ENCODE results near the gene IRAK2.

IRAK2 gene

DNA sequence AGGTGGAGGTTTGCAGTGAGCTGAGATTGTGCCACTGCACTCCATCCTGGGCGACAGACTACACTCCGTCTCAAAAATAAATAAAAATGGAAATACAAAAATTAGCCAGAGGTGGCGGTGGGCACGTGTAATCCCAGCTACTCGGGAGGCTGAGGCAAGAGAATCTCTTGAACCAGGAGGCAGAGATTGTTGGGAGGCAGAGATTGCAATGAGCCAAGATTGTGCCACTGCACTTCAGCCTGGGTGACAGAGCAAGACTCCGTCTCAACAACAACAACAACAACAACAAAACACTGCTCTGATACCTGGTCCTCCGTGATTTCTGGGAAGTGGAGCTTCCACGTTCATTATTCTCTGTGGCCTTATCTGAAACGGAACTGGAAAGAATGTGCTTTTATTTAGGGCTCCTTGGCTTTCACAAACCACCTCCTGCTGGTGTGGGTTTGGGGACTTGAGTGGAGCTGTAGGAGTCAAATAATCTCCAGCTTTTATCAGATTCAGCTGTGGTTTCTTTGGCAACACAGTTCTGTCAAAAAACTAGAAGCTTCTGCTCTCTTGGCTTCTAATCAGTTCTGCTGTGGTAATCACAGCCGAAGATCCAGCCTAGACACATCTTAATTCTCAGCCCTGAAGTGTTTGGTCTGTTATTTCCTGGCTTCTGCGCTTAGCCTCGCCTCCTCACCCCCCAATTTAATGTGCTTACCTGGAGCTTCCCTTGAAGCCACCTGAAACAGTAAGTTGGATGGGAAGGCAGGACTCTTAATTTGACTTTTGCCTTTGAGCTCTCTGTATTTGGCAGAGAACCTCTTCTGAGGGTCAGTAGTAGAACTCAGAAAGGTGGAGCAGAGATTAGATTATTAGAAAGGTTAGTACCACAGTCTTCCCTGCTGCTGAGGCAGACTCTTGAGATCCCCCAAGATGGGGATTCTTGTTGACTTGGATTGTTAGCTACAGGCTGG lies 21.4 kb downstream of the IRAK2 start:
- Histone ChIP-seq H3K4me1 (ENCODE audit: insufficient read depth, low read length) (peaks cover 14% of the 10 kb centered on the region), H3K4me3 (ENCODE audit: low read length) (no peak overlapping the region), H3K9me3 (ENCODE audit: low read length) (no peaks in the 10 kb centered on the region), H2AFZ (ENCODE audit: low read depth, low read length) (no peak overlapping the region), H3K27me3 (ENCODE audit: insufficient read depth, low read length) (no peaks in the 10 kb centered on the region), H3K36me3 (ENCODE audit: insufficient read depth, low read length) (no peaks in the 10 kb centered on the region)

DNA sequence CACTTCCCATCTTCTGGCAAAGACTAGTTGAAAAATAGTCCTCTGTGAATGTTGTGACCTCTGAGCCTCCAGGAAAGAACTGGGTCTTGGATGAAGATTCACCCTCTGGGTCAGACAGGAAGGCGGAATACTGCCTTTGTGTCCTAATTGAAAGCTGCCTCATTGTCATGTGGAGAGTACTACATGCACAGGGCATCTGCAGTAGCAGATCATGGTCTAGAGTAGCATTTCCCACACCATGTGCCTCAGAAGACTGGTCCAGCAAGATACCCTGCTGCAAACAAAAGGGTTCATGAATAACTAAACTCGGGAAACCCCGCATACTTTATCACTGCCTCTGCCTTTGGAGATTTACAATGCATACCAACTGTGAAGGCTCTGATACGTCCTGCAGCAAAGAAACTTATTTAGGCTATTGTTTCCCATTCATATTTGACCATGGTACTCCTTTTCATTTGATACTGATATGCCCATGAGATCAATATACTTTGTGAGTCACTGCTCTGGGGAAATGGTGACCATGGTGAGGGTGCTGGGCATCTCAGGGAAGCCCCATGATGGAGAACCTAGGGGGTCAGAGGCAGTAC lies 22.7 kb downstream of the IRAK2 start:
- Histone ChIP-seq H3K9me3 (ENCODE audit: low read length) (no peaks in the 10 kb centered on the region), H3K27me3 (ENCODE audit: insufficient read depth, low read length) (no peaks in the 10 kb centered on the region), H3K4me3 (ENCODE audit: low read length) (no peak overlapping the region), H3K36me3 (ENCODE audit: insufficient read depth, low read length) (no peaks in the 10 kb centered on the region), H2AFZ (ENCODE audit: low read depth, low read length) (no peak overlapping the region), H3K4me1 (ENCODE audit: insufficient read depth, low read length) (peaks cover 7% of the 10 kb centered on the region)

DNA sequence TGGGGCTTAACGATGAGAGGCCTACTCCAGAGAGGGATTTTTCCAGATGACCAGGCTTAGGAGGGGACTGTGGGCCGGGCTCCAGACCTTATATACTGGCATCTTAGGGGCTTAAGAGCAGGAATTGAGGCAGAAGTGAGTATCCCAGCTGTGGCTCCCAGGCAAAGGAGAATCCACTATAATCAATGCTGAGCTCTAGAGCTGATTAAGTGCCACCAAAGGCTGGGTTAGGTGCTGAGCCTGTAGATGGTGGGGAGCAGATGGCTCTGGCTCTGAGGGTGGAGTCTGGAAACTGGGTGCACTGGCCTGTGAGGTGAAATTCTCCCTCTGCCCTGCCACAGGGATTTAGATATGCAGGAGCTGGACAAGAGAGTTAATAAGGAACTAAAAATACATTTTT lies 23.2 kb downstream of the IRAK2 start:
- Histone ChIP-seq H3K9me3 (ENCODE audit: low read length) (no peaks in the 10 kb centered on the region), H3K4me1 (ENCODE audit: insufficient read depth, low read length) (peaks cover 7% of the 10 kb centered on the region), H3K36me3 (ENCODE audit: insufficient read depth, low read length) (no peaks in the 10 kb centered on the region), H3K27me3 (ENCODE audit: insufficient read depth, low read length) (no peaks in the 10 kb centered on the region), H2AFZ (ENCODE audit: low read depth, low read length) (no peak overlapping the region), H3K4me3 (ENCODE audit: low read length) (no peak overlapping the region)

DNA sequence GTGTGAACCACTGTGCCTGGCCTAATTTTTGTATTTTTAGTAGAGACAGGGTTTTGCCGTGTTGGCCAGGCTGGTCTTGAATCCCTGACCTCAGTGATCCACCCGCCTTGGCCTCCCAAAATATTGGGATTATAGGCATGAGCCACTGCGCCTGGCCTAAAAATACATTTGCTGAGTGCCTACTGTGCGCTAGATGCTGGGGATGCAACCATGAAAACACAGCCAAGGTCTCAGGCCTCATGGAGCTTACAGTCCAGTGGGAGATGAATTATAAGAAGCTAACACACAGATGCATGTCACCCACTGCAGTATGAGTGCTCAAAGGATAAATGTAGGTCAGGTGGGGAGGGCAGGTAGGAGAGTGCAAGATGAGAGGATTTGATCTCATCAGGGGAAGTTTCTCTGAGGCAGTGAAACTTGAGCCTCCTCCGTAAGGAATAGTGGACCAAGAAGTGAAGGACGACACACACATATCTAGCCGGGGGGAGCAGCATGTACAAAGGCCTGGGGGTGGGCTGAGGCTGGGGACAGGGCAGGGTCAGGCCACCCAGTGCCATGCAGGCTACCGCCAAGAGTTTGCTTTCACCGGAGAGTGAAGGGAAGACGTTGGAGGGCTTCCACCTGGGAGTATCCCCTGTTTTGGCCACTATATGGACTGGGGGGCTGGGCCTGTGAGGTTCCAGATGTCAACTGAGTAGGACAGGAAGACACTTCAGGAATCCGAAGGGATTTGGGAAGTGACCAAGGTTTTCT lies 24.3 kb downstream of the IRAK2 start:
- H2AFZ ChIP-seq (ENCODE audit: low read depth, low read length): no peak overlapping the region
- H3K4me3 ChIP-seq (ENCODE audit: low read length): no peak overlapping the region
- no peaks in the 10 kb centered on the region for H3K36me3 ChIP-seq (ENCODE audit: insufficient read depth, low read length)
- H3K9me3 ChIP-seq (ENCODE audit: low read length): no peaks in the 10 kb centered on the region
- no peaks in the 10 kb centered on the region for H3K27me3 ChIP-seq (ENCODE audit: insufficient read depth, low read length)
- H3K4me1 ChIP-seq (ENCODE audit: insufficient read depth, low read length): peaks cover 7% of the 10 kb centered on the region

DNA sequence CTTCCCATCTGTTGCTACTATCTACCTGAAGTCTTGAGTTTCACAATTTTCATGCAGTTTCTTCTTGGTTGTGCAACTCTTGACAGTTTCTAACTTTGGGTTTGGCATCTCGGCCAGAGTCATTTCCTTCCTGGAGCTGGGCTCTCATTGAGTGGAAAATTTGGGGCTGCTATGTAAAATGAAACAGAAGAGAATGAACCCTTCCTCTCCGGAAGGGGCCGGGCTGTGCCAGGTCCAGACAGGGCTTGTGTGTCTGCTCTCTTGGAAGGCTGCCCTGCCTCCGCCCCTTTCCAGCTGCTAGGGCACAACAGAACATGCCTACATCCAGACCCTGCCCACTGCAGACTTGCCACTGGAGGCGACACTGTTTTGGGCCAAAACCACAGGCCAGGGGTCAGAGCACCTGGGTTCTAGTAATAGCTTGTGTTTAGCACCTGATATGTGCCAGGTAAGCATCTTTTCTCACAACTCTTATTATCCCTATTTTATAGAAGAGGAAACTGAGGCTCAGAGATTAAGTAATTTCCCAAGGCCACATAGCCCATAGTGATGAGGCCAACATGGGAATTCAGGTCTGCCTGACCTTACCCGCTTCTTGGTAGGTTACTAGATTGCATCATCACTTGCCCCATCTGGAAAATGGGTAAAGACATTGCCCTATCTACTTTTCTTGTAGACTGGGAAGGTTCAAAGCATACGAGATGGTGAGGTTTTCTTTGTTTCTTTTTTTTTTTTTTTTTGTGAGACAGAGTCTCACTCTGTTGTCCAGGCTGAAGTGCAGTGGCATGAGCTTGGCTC lies 25.0 kb downstream of the IRAK2 start:
- Histone ChIP-seq H3K27me3 (ENCODE audit: insufficient read depth, low read length) (no peaks in the 10 kb centered on the region), H3K4me3 (ENCODE audit: low read length) (no peak overlapping the region), H2AFZ (ENCODE audit: low read depth, low read length) (no peak overlapping the region), H3K36me3 (ENCODE audit: insufficient read depth, low read length) (no peaks in the 10 kb centered on the region), H3K4me1 (ENCODE audit: insufficient read depth, low read length) (peaks cover 7% of the 10 kb centered on the region), H3K9me3 (ENCODE audit: low read length) (no peaks in the 10 kb centered on the region)

DNA sequence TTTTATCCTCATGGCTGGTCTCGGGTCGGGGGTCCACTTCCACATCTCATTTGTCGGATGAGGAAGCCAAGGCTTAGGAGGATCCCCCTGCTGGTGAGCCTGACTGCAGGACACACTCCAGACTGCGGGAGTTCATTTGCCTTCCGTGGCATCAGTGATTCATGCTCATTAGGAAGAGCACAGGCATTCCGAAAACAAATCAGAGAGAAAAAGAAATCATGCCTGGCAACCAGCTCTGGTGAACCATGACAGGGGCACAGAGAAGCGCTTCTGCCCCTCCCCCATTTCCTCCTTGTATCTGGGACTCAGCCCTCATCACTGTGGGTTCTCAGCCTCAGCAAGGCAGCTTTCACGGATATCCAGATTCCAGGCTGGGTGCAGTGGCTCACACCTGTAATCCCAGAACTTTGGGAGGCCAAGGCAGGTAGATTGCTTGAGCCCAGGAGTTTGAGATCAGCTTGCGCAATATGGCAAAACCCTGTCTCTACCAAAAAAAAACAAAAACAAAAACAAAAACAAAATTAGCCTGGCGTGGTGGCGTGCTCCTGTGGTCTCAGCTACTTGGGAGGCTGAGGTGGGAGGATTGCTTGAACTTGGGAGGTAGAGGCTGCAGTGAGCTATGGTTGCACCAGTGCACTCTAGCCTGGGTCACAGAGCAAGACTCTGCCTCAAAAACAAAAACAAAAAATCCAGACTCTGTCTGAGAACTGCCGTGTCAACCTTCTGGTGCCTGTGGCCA lies 28.4 kb downstream of the IRAK2 start:
- Histone ChIP-seq H3K9me3 (ENCODE audit: low read length) (no peaks in the 10 kb centered on the region), H3K4me3 (ENCODE audit: low read length) (no peak overlapping the region), H3K36me3 (ENCODE audit: insufficient read depth, low read length) (no peaks in the 10 kb centered on the region), H3K4me1 (ENCODE audit: insufficient read depth, low read length) (no peaks in the 10 kb centered on the region), H2AFZ (ENCODE audit: low read depth, low read length) (no peak overlapping the region), H3K27me3 (ENCODE audit: insufficient read depth, low read length) (no peaks in the 10 kb centered on the region)

DNA sequence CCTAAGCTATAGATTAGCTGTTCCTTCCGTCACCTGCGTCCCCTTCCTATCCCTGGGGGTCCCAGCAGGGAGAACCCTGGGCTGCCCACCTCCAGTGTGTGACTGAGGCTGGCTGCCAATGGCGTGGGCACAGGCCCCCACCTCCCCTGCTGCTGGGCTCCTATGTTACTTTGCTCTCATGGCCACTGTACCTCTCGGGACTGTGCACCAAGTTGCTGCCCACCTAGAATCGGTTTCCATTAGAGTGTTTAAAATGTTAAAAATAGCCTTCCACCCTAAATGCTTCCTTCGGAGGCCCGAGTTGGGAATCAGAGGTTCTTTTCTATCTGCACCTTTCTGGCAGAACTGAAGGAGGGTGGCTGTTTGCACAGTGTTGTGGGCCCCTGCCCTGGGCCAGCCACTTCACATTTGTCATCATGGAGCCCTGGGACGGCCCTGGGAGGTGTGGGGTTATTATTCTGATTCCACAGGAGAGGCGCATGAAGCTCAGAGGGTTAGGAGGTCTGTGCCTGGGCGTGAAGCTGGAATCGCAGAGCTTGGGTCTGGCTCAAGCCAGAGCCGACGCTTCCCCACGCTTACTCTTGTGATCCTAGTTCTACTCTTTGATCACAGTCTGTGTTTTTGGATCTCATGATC lies 29.1 kb downstream of the IRAK2 start:
- no peaks in the 10 kb centered on the region for H3K36me3 ChIP-seq (ENCODE audit: insufficient read depth, low read length)
- peak overlapping the region; percentile 12 for H2AFZ ChIP-seq (ENCODE audit: low read depth, low read length)
- no peaks in the 10 kb centered on the region for H3K9me3 ChIP-seq (ENCODE audit: low read length)
- no peak overlapping the region for H3K4me3 ChIP-seq (ENCODE audit: low read length)
- H3K27me3 ChIP-seq (ENCODE audit: insufficient read depth, low read length): no peaks in the 10 kb centered on the region
- H3K4me1 ChIP-seq (ENCODE audit: insufficient read depth, low read length): peaks cover 4% of the 10 kb centered on the region

DNA sequence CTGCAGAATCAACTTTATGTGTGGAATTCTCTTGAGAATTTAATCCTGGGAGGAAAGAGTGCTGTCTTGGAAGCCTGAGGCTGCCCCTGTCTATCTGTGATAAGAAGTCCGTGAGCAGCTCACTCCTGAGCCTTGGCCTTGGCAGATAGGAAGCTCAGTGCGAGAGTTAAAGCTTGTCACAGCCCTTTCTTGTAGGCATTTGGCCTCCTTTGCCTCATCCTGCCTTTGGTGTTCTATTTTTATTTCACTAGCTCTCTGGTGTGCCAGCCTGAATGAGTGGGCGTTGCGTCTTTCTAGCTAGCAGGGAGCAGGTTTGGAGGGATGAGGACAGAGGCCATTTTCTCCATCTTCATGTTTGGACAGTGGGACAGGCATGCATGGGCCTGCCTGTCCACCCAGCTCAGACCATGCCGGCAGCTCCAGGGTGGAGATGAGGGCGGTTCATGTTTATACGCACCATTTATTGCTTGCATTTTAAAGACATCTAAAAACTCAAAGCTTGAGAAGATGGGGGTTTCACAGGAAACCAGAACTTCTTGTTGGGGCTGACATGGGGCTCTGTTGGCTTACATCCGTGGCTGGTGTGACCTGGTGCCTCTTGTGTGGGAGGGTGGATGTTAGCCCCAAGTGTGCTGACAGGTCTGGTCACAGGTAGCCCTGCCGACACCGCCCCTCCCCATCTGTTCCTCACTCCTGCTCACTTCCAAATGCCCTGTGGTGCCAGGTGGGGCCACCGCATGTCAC lies 29.8 kb downstream of the IRAK2 start:
- no peaks in the 10 kb centered on the region for H3K36me3 ChIP-seq (ENCODE audit: insufficient read depth, low read length)
- peaks cover 4% of the 10 kb centered on the region for H3K4me1 ChIP-seq (ENCODE audit: insufficient read depth, low read length)
- no peaks in the 10 kb centered on the region for H3K27me3 ChIP-seq (ENCODE audit: insufficient read depth, low read length)
- no peak overlapping the region for H3K4me3 ChIP-seq (ENCODE audit: low read length)
- peak overlapping the region; percentile 12 for H2AFZ ChIP-seq (ENCODE audit: low read depth, low read length)
- H3K9me3 ChIP-seq (ENCODE audit: low read length): no peaks in the 10 kb centered on the region

DNA sequence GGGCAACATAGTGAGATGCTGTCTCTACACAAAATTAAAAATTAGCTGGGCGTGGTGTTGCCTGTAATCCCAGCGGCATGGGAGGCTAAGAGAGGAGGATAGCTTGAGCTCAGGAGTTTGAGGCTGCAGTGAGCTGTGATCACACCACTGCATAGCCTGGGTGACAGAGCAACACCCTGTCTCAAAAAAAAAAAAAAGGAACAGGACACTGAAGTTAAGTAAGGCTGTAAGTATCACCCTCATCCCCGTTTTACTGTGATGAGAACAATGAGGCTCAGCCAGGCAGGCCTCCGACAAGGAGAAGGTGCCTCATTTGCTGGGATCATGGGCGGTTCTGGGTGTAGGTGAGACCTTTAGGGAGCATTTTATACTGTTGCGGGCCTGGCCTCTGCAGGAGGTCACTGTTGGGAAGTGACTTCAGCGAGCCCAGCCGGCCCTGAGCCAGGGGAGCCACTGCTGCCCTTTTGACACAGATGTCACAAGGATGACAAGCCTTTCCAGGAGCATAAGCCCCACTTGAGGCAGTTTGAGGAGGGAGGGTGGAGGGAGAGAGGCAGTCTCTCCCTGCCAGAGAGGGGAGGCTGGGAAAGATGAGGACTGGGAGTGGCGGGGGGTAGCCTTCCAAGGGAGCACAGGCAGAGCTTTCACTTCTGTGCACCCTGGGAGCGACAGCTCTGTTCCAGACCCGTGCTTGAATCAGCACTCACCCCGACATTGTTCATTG lies 30.8 kb downstream of the IRAK2 start:
- H3K4me1 ChIP-seq (ENCODE audit: insufficient read depth, low read length): peaks cover 4% of the 10 kb centered on the region

DNA sequence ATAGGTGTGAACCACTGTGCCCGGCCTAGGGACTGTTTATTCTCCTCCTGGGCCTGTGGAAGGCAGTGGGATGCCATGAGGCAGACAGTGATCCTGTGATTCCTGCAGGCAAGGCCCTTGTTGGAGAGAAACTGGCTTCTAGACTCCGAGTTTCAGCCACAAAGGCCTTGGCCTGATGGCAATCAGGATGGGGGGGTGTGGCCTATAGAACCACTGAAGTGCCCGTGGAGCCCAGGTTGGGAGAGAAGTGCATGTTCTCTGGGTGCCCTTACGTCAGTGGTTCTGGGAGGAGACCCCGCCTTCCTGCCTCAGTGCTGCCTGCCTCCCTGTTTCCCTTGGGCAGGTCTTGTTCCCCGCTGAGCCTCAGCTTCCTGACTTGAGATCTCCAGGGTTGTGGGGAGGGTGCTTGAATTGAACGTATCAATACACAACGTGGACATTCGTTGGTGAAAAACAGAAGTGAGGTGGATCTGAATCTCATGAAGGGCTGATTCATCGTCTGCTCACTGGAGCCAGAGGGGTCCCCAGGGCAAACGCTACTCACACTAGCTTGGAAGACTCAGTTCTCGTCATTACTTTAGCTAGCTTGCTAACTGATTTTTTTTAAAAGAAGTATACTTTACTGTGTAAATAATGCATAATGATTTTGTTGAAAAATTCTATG lies 31.8 kb downstream of the IRAK2 start:
- H3K9me3 ChIP-seq (ENCODE audit: low read length): no peaks in the 10 kb centered on the region
- peaks cover 4% of the 10 kb centered on the region for H3K4me1 ChIP-seq (ENCODE audit: insufficient read depth, low read length)
- H3K36me3 ChIP-seq (ENCODE audit: insufficient read depth, low read length): no peaks in the 10 kb centered on the region
- H2AFZ ChIP-seq (ENCODE audit: low read depth, low read length): no peak overlapping the region
- H3K4me3 ChIP-seq (ENCODE audit: low read length): no peak overlapping the region
- no peaks in the 10 kb centered on the region for H3K27me3 ChIP-seq (ENCODE audit: insufficient read depth, low read length)

More for the DNA sequence above, 30.8 kb downstream of the IRAK2 start:
- Histone ChIP-seq H2AFZ (ENCODE audit: low read depth, low read length) (no peak overlapping the region), H3K36me3 (ENCODE audit: insufficient read depth, low read length) (no peaks in the 10 kb centered on the region), H3K27me3 (ENCODE audit: insufficient read depth, low read length) (no peaks in the 10 kb centered on the region), H3K4me3 (ENCODE audit: low read length) (no peak overlapping the region), H3K9me3 (ENCODE audit: low read length) (no peaks in the 10 kb centered on the region)
